HL-60 (cell line): ENCODE results near the gene NANOG.

Source experiments
- CTCF ChIP-seq: IDR thresholded peaks from one replicate; pipeline ENCODE4 v1.5.1; 2011; ENCODE audit warnings: low read length, control low read depth, inconsistent platforms; ENCODE audit not compliant: insufficient read depth
- GABPA ChIP-seq: IDR thresholded peaks from 2 replicates; pipeline ENCODE4 v1.6.1; 2012; ENCODE audit warnings: low read depth
- SPI1 ChIP-seq: IDR thresholded peaks from 2 replicates; pipeline ENCODE4 v1.6.1; 2012; ENCODE audit warnings: low read depth, mild to moderate bottlenecking, borderline replicate concordance
- TF ChIP-seq, protein P1 (sequence below): IDR thresholded peaks from 2 replicates; pipeline ENCODE4 v1.6.1; 2012; ENCODE audit warnings: low read depth; ENCODE audit not compliant: insufficient replicate concordance

DNA sequence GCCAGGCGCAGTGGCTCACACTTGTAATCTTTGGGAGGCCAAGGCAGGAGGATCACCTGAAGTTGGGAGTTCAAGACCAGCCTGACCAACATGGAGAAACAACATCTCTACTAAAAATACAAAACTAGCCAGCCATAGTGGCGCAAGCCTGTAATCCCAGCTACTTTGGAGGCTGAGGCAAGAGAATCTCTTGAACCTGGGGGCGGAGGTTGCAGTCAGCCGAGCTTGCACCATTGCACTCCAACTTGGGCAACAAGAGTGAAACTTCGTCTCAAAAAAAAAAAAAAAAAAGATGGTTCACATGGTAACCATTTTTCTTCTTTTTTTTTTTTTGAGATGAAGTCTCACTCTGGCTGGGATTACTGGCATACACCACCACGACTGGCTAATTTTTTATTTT is 48.2 kb downstream of the NANOG start:
- TF ChIP-seq CTCF (no peak), SPI1 (no peak), GABPA (no peak)
- TF ChIP-seq, protein P1, sequence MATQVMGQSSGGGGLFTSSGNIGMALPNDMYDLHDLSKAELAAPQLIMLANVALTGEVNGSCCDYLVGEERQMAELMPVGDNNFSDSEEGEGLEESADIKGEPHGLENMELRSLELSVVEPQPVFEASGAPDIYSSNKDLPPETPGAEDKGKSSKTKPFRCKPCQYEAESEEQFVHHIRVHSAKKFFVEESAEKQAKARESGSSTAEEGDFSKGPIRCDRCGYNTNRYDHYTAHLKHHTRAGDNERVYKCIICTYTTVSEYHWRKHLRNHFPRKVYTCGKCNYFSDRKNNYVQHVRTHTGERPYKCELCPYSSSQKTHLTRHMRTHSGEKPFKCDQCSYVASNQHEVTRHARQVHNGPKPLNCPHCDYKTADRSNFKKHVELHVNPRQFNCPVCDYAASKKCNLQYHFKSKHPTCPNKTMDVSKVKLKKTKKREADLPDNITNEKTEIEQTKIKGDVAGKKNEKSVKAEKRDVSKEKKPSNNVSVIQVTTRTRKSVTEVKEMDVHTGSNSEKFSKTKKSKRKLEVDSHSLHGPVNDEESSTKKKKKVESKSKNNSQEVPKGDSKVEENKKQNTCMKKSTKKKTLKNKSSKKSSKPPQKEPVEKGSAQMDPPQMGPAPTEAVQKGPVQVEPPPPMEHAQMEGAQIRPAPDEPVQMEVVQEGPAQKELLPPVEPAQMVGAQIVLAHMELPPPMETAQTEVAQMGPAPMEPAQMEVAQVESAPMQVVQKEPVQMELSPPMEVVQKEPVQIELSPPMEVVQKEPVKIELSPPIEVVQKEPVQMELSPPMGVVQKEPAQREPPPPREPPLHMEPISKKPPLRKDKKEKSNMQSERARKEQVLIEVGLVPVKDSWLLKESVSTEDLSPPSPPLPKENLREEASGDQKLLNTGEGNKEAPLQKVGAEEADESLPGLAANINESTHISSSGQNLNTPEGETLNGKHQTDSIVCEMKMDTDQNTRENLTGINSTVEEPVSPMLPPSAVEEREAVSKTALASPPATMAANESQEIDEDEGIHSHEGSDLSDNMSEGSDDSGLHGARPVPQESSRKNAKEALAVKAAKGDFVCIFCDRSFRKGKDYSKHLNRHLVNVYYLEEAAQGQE: no peak
